Activated CD8-positive, alpha-beta memory T cell treated with anti-CD3 and anti-CD28 coated beads for 4 hours (primary cell): Measurements from ENCODE around the gene ZBTB20.

Experiments
- DNase-seq, 2 donors: peaks; one replicate each; pipeline ENCODE4 v3.0.0-alpha.2; 2020; ENCODE audit warnings: low read depth in 2 of 2

Gene ZBTB20

GRCh38 chr3:115089481-115089880, 57.6 kb downstream of the ZBTB20 start:
- no peak for DNase-seq

- DNase-seq, result no peak
Measured at GRCh38 chr3:115087512-115087911, 59.6 kb downstream of the ZBTB20 start.

- DNase-seq, result no peak
Measured at GRCh38 chr3:115086344-115086743, 60.7 kb downstream of the ZBTB20 start.

GRCh38 chr3:115085197-115085865, 61.8 kb downstream of the ZBTB20 start:
- no peak for DNase-seq

GRCh38 chr3:115084686-115085085, 62.4 kb downstream of the ZBTB20 start:
- DNase-seq, result no peak

- no peak for DNase-seq
Measured at GRCh38 chr3:115082260-115082659, 64.8 kb downstream of the ZBTB20 start.

- no peak for DNase-seq
Measured at GRCh38 chr3:115081444-115081843, 65.6 kb downstream of the ZBTB20 start.

GRCh38 chr3:115077501-115078250, 69.4 kb downstream of the ZBTB20 start:
- DNase-seq, result no peak

GRCh38 chr3:115074502-115074901, 72.6 kb downstream of the ZBTB20 start:
- DNase-seq, result no peak

- DNase-seq, result no peak
Measured at GRCh38 chr3:115072265-115073021, 74.6 kb downstream of the ZBTB20 start.

GRCh38 chr3:115071601-115072000, 75.5 kb downstream of the ZBTB20 start:
- no peak for DNase-seq

- DNase-seq, result no peak
Measured at GRCh38 chr3:115071166-115071565, 75.9 kb downstream of the ZBTB20 start.

- DNase-seq, result no peak
Measured at GRCh38 chr3:115068799-115069198, 78.3 kb downstream of the ZBTB20 start.

GRCh38 chr3:115062412-115062956, 84.6 kb downstream of the ZBTB20 start:
- DNase-seq, result no peak

- no peak for DNase-seq
Measured at GRCh38 chr3:115062009-115062408, 85.1 kb downstream of the ZBTB20 start.

GRCh38 chr3:115052906-115053305, 94.2 kb downstream of the ZBTB20 start:
- DNase-seq, result no peak

GRCh38 chr3:115042351-115042750, 104.7 kb downstream of the ZBTB20 start:
- DNase-seq, result no peak

GRCh38 chr3:115040673-115041286, 106.3 kb downstream of the ZBTB20 start:
- DNase-seq, result peak in 1 of 2 donors; percentile 1

- no peak for DNase-seq
Measured at GRCh38 chr3:115040246-115040645, 106.8 kb downstream of the ZBTB20 start.

GRCh38 chr3:115038817-115039216, 108.3 kb downstream of the ZBTB20 start:
- no peak for DNase-seq

- DNase-seq, result no peak
Measured at GRCh38 chr3:115022835-115023398, 124.2 kb downstream of the ZBTB20 start.

GRCh38 chr3:115022199-115022598, 124.9 kb downstream of the ZBTB20 start:
- no peak for DNase-seq
